ENCODE data around the gene WDFY2. TPM values are rescaled to one million over a fixed set of nuclear protein-coding genes. Genes with fewer than 3 reads are reported as not detected.

The WDFY2 gene
- total RNA-seq, 6 donors from 2014 or later: 13.4 to 34.0 (median 18.8) TPM

DNA sequence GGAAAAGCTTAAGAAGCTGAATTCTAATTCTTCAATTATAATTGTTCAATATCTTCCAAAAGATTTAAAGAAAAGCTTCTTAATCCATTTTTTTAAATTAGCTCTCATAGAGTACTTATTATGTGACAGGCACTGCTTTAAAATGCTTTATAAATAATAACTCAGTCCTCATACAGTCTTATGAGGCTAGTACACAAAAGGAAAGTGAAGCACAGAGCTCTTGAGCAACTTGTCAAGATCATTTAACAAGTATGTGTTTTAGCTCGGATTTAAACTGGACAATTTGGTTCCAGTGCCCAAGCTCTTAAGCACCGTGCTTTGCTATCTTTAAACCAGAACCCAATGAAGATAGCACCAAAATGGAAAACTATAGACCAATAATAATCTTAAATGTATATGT is 113.6 kb downstream of the WDFY2 start:
- TF ChIP-seq POLR2AphosphoS5 (IDR thresholded peaks at IDR 0.05) (no peak), EP300 (IDR thresholded peaks at IDR 0.05) (no peak), POLR2A (IDR thresholded peaks at IDR 0.05) (no peak)
- TF ChIP-seq, protein P1, sequence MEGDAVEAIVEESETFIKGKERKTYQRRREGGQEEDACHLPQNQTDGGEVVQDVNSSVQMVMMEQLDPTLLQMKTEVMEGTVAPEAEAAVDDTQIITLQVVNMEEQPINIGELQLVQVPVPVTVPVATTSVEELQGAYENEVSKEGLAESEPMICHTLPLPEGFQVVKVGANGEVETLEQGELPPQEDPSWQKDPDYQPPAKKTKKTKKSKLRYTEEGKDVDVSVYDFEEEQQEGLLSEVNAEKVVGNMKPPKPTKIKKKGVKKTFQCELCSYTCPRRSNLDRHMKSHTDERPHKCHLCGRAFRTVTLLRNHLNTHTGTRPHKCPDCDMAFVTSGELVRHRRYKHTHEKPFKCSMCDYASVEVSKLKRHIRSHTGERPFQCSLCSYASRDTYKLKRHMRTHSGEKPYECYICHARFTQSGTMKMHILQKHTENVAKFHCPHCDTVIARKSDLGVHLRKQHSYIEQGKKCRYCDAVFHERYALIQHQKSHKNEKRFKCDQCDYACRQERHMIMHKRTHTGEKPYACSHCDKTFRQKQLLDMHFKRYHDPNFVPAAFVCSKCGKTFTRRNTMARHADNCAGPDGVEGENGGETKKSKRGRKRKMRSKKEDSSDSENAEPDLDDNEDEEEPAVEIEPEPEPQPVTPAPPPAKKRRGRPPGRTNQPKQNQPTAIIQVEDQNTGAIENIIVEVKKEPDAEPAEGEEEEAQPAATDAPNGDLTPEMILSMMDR (IDR thresholded peaks at IDR 0.05): no peak
- 56 to 66% methylated on average over 2 of the region's 2 CpGs for WGBS, 2 donors
- Histone ChIP-seq H3K27me3 (no peaks in the 10 kb centered on the region), H3K4me1 (peaks cover 0 to 6% (median 0%) of the 10 kb centered on the region in 4 donors), H3K4me3 (no peak overlapping the region), H3K36me3 (no peaks in the 10 kb centered on the region), H3K27ac (no peak overlapping the region), H3K9me3 (no peaks in the 10 kb centered on the region)
- DNase-seq (no peak), ATAC-seq (ENCODE audit: low FRiP score in 2 of 2) (no peak)

DNA sequence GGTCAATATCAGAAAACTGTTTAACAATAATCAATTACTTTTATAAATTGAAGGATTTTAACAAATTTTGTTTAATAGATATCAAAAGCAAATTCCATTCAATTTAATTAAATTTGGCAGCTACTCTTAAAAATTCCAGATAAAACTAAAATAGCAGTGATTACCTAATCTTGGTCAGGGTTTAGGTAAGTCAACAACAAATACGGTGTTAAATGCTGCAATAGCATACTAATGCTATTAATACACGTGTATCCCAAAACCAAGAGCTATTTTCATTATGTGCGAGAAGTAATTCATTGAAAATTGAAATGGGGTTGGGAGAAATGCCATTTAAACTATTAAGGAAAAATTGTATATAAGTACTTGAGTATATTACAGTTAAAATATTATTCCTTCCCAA is 114.1 kb downstream of the WDFY2 start:
- H3K4me3 ChIP-seq: no peak overlapping the region
- ATAC-seq (ENCODE audit: low FRiP score in 2 of 2): no peak
- 70 to 74% methylated on average over 3 of the region's 3 CpGs for WGBS, 2 donors

DNA sequence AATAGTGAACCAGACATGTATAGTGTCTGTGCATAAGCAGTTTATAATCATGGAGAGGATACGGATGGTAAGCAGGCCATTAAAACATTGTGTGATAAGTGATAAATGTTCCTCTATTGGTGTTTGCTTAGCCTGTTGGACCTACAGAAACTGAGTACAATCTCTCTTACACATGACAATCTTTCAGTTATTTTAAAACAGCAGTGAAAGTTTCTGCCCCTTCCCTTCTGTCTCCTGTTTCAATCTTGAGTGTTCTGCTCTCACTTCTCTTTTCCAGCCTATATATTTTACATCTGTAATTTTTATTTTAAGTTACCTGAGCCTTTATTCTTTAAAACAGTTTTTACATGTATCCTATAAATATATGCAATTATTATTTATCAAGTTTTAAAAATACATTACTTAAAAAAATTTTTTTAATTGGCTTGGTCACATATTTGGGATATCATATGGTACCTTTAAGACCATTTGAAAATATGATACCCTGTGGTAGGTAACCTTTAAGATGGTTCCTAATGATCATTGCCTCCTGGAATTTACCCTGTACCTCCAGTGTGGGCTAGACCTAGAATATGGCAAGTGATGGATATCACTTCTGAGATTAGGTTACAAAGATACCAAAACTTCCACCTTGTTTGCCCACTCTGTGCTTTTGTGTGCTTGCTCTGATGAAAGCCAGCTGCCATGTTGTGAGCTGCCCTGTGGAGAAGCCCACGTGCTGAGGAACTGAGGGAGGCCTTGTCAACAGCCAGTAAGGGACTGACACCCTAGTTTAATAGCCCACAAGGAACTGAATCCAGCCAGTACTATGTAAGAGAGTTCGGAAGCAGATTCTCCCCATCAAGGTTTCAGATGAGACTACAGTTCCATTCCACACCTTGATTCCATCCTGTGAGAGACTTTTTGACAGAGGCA is 120.4 kb downstream of the WDFY2 start:
- TF ChIP-seq, protein P1 (IDR thresholded peaks at IDR 0.05): no peak
- no peak for TF ChIP-seq POLR2A (IDR thresholded peaks at IDR 0.05)
- no peak for TF ChIP-seq POLR2AphosphoS5 (IDR thresholded peaks at IDR 0.05)
- TF ChIP-seq EP300 (IDR thresholded peaks at IDR 0.05): no peak
- WGBS, 2 donors: 83 to 93% methylated on average over 3 of the region's 3 CpGs

More for the DNA sequence above, 114.1 kb downstream of the WDFY2 start:
- no peaks in the 10 kb centered on the region for H3K9me3 ChIP-seq
- H3K27ac ChIP-seq: no peak overlapping the region
- no peaks in the 10 kb centered on the region for H3K27me3 ChIP-seq
- DNase-seq: no peak
- H3K4me1 ChIP-seq: peaks cover 0 to 6% (median 0%) of the 10 kb centered on the region in 4 donors
- TF ChIP-seq, protein P1 (IDR thresholded peaks at IDR 0.05): no peak
- no peak for TF ChIP-seq POLR2AphosphoS5 (IDR thresholded peaks at IDR 0.05)
- TF ChIP-seq EP300 (IDR thresholded peaks at IDR 0.05): no peak
- no peak for TF ChIP-seq POLR2A (IDR thresholded peaks at IDR 0.05)
- no peaks in the 10 kb centered on the region for H3K36me3 ChIP-seq

DNA sequence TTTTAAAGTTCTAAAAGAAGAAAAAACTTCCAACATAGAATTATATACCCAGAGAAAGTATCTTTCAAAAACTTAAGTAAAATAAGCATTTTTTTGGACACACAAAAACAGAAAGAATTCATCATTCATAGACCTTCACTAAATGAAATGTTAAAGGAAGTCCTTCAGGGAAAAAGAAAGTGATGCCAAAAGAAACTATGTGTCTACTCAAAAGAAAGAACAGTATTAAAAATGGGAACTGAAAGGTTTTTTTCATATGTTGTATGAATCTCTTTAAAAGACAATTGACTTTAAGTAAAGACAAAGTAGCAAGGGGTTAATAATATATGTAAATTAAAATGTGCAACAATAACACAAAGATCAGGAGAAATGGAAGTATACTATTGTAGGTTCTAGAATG is 123.2 kb downstream of the WDFY2 start:
- no peak for ATAC-seq (ENCODE audit: low FRiP score in 2 of 2)
- H3K4me3 ChIP-seq: no peak overlapping the region

More for the DNA sequence above, 120.4 kb downstream of the WDFY2 start:
- H3K36me3 ChIP-seq: no peaks in the 10 kb centered on the region
- H3K27ac ChIP-seq: no peak overlapping the region
- no peak for ATAC-seq (ENCODE audit: low FRiP score in 2 of 2)
- H3K9me3 ChIP-seq: no peaks in the 10 kb centered on the region
- H3K27me3 ChIP-seq: no peaks in the 10 kb centered on the region
- H3K4me1 ChIP-seq: no peaks in the 10 kb centered on the region
- no peak for DNase-seq
- no peak overlapping the region for H3K4me3 ChIP-seq

More for the DNA sequence above, 123.2 kb downstream of the WDFY2 start:
- DNase-seq: no peak
- TF ChIP-seq EP300 (IDR thresholded peaks at IDR 0.05): no peak
- TF ChIP-seq POLR2AphosphoS5 (IDR thresholded peaks at IDR 0.05): no peak
- TF ChIP-seq, protein P1 (IDR thresholded peaks at IDR 0.05): no peak
- TF ChIP-seq POLR2A (IDR thresholded peaks at IDR 0.05): no peak
- Histone ChIP-seq H3K36me3 (no peaks in the 10 kb centered on the region), H3K27ac (no peak overlapping the region), H3K9me3 (no peaks in the 10 kb centered on the region), H3K27me3 (no peaks in the 10 kb centered on the region), H3K4me1 (no peaks in the 10 kb centered on the region)

Measured in upper lobe of left lung (tissue), 6 donors.